NCI-H2196 treated with DMSO at 0.1 percent for 48 hours (cell line): ENCODE measurements around the gene FOXC1.

Experiments used
- DNase-seq: peaks from one replicate; lab custom pipeline; 2025; ENCODE audit not compliant: unreplicated experiment; lab: John Stamatoyannopoulos, UW

FOXC1 gene

DNA sequence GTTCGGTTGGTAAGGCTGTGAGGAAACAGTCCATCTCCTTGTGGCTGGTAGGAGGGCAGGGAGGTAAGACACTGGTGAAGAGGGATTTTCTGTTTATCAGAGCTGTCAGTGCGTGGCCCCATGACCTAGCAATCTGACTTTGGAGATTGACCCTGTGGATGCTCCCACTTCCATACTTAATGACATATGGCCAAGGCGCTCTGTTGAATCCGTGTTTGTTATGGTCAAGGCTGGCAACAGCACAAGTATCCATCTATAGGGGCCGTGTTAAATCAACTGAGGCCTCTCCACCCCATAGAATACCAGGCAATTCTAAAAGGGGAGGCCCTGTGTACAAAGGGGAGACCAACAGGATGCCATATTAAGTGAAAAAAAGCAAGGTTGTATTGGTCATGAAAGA lies 25.6 kb upstream of the FOXC1 start:
- DNase-seq, result no peak

DNA sequence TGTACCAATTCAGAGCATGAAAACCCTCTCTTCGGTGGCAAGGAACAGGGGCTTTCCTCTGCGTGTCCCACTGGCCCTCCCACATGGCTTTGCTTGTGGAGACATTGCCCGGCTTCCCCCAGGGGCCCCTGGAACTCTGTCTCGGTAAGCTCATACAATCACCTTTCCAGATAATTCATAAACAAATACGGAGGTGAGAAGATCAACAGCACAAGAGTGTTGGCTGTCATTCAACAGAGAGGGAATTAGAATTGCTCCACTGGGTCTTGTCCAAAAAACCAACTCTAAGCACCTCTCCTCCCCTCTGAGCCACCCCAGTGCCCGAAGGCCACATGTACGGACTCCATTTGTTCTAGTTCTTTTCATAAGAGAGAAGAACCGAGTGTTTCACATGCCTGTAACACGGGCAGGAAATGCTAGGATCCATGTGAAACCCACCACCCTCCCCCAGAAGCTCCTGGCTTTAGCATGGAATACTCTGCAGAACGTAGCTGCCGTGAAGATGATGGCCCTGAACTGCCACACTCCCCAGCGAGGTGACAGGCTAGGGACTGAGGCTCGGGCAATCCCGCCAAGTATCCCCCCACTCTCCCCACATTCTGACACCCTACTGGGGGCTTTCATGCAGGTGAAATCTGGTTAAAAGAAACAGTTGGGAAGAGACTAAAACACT lies 24.6 kb upstream of the FOXC1 start:
- no peak for DNase-seq

DNA sequence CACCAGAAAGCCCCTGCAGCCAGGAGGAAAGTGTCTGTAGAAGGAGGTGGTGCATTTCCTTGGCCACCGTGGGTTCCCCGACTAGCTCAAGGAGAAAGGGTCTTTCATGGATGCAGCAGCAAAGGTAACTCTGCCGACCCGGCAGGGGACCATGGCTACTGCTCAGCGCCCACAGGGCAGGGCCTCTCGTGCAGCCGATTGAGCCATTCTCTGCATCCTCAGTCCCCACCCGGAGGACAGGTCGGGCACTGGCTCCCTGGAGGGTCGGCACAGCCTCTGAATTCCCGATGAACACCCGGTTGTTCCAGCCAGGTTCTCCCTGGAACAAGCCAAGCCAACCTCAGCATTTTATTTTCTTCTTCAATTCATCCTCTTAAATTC lies 24.1 kb upstream of the FOXC1 start:
- no peak for DNase-seq

DNA sequence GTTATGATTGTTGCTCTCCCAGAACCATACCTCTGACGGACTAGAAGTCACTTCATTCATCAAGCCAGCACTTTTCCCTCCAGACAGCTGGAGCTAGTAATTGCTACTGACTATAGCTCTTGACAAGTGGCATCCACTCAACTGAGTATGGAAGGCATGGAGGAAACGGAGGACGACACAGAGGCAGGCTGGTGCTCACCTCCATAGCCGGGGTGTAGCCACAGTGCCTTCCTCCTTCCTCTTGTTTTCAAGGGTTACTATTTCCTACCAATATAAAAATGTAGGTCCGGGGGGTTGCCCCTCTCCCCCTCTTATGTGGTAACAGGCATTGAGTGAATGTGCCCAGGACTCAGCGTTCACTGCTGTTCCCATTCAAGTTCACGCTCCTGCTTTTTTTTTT lies 23.5 kb upstream of the FOXC1 start:
- no peak for DNase-seq

DNA sequence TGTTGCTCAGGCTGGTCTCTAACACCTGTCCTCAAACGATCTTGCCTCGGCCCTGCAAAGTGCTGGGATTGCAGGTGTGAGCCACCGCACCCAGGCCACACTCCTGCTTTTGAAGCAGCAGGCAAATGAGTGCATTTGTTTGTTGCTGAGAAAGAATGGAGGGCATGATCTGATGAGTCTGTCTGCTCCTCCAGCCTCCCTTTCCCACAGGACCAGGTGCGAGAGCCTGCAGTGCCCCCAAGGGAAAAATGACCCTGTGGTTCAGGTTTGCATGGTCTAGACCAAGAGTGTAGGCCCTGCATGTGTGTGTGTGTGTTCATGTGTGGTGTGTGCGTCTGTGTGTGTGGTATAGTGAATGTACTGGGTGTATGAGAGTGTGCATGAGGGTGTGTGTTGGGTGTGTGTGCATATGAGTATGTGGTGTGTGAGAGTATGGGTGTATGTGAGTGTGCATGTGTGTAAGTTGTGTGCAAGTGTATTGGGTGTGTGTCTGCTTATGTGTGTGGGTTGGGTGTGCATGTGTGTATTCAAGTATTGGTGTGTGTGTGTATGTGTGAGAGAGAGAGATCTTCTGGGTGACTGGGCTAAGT lies 22.8 kb upstream of the FOXC1 start:
- no peak for DNase-seq

DNA sequence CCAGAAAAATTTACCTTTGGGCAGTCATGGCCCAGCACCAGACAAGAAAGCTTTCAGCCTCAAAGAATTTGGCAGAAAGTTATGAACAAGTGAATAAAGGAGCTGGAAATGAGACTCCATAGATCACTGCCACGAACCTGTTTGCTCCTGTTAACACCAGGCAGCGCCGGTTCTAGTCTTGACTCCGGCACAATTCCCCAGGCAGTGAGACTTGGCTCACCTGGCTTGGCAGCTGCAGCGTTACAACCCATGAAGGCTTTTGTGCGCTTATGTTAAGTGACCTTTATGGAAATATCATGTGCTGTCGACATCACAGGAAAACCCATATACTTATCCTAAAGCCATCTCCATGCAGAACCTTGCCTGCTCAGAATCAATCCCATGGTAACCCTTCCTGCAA lies 22.2 kb upstream of the FOXC1 start:
- DNase-seq, result no peak

DNA sequence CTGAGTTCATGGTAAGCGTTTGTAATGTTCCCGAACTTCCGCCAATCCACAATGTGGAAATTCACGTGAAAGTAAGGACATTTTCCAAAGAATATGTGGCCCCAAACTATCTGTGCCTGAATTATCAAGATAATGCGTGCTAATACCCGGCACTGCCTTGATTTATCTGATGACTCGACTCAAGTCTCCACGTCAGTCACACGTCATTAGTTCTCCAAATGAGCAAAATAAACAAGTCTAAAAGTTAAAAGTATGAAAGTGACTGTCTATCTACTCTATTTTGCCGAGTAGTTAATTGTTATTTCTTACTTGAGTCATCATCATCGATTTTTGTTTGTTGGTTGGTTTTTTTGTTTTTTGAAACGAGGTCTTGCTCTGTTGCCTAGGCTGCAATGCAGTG lies 21.7 kb upstream of the FOXC1 start:
- DNase-seq, result no peak

DNA sequence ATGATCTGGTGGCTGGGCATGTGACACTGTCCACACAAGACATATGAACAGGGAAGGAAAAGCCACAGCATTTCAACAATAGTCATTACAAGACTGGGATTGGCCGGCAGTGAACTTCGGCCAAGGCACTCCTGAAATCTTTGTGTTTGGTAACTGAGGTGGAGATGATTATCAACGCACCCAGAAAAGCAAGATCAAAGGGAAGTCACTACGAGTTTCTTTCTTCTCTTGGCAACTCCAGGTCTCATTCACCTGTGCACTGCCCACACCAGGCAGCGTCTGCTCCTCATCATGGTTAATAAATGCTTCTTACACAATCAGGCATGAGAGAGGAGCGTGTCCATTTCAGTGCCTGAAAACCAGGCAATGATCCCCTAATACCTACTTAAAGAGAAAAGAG lies 20.5 kb upstream of the FOXC1 start:
- DNase-seq, result no peak

DNA sequence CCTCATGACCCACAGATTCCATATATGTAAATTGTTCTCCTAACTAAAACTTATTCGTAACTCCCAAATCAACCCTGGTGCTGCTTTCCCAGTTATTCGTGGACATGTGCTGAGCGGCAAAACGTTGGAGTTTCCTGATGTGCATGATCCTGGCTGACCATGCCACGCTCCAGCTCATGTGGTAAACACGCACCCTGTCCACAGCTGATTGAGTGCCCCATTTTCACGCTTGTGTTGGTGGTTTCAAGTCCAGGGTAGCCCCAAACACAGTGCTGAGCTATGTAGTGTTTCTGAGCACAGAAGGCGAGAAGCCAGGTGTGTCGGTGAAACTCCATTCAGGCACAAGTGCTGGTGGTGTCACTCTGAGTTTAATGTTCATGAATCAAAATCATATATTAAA lies 19.1 kb upstream of the FOXC1 start:
- no peak for DNase-seq

DNA sequence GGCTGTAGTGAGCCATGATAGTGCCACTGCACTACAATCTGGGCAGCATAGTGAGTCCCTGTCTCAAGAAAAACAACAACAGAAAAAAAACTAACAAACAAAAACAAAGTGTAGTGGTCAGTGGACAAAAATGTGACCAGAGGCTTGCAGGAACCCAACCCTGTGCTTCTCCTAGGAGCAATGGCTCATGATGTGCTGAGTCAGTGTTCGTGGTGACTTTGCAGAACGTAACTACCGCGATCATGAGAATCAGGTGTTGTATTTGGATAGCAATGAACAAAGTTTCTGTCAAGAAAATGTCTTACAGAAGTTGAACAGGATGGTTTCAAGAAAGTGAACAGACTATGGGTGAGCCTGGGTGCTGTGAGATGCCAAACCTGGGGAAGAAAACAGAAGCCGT lies 18.5 kb upstream of the FOXC1 start:
- DNase-seq, result no peak

DNA sequence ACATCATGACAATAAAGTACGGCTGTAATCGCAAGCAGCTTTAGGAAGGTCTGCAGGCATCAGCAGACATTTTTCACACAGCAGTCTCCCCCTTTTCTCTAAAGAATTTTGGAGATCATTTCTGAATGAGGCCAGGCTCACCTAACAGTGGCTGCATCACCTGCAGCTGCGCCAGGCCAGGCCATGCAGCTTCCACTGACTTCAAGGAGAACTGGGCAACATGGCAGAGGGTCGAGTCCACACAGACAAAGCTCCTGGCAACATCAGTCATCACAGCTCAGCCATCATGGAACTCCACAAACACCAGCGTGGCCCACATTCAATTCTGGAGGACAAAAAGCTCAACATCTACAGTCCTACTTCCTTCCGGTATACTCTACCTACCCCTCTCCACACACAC lies 17.8 kb upstream of the FOXC1 start:
- no peak for DNase-seq

DNA sequence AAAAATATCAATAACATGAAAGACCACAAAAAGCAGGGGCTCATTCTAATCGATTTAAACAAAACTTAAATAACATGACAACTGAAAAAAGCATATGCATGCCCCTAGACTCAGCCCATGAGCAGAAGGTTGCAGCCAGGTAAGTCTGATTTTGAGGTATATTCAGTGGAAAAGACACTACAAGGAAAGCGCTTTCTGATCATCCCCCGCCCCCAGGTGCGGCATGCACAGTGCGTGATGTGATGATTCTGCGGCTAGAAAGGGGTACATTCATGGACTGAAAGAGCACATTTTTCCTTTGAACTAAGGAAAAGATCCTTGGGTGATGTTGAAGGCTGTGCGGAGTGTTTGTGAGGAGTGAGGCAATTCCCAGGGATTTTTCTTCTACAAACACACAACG lies 16.9 kb upstream of the FOXC1 start:
- DNase-seq, result no peak

DNA sequence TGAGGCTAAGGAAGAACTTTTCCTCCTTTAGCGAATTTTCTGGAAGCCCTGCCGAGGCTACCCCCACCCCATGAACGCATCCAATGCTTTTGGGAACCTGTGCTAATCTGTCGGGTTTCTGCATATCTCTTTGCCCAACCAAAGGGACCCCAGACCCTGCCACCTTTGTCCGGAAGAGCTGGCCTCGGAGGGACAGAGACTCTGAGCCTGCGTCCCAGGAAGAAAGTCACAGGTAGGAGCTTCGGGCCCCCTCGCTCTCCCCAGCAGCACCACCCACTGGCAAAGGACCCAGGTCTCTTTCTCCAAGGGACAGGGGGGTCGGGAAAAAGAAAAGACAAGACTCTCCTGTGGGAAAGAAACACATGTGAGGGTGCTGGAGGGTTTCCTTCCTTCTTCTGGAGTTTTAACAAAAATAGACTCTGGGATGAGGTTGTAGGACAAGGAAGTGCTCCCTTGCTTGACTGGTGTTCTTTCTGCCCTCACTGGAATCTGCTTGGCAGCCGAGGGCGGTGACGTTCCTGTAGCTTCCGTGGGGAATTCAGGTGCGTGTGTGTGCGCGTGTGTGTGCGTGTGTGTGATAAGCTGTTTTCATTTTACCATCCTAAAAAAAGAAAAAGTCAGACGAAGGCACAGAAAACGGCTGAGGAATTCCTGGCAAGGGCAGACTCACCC lies 16.3 kb upstream of the FOXC1 start:
- no peak for DNase-seq

DNA sequence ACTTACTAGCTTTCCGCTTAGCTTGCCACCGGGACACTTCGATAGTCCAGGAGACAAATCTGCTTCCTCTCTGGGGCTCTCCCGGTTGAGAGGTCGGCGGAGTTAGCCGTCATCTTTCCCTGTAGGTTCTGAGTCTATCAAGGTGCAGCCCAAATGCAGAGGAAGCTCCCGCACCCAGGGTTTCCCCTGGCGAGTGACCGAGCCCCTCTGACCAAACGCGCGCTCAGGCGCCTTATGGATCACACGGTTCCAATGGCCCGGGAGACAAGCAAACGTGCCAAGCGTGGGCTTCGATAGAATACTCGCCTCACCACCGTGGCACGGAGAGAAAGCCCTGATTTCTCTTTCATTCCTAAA lies 15.8 kb upstream of the FOXC1 start:
- no peak for DNase-seq

DNA sequence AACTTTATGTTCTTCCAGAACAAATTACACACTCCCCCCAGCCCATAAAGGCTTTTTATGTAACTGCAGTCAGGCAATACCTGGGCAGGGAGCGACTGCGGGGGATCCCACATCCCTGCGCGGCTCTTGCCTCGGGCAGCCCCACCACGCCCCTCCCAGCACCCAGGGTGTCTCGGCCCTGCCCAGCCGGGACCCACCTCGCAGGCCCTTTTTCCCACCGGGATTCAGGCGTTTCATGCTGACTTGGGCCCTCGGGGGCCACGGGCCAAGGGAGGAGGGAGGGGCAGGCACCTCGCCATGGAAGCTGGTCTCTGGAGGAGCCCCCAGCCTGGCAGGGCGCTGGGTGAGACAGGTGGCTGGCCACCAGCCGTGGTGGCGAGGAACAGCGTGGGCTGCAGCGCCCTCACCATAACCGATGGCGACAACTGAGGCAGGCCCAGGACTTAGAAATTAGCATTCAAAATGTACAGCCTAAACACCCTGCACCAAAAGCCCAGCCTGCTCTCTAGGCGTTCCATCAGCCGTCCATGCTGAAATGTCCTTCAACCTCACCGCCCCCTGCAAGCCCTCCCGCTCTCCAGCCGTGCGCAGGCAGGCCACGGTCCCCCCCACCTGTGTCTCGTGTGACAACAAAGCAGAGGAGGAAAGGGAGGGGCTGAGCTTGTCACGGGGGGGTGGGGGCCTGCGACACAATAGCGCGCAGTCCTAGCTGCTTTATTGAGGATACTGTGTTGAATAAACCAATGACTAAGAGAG lies 15.1 kb upstream of the FOXC1 start:
- no peak for DNase-seq

DNA sequence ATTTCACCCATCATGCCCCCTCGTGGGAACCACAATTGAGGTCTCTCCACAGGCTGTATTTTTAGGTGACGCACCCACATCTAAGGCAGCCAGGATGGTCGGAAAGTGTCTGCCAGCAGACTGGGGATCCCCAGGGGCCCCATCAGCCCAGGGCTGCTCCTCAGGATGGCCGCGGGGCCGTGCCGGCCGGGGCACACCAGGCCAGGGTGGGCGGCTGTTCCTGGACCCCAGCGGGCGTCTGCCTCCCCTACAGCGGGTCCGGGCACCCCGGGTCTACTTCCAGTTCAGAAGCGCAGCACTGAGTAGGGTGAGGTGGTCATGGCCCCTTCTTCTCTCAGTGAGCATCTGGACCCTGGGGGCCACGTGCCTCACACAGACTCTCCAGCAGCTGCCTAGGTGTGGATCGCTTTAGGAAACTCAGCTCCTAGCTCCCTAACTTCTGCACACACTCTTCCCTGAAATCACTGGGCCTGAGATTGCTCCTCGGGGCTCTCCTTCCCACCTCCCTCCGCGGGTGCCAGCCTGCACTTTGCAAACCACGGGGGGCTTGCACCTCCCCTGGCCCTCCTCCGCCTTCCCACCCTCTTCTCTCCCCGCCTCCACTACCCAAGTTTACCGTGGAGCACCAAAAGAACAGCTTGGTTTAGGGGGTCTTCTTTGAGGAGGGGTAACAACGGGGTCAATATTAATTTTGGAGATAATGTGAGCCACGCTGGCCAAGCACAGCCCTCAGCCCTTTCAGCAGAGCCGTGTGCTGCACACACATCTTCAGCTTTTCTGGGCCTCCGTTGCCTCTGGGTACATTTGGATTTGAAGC lies 14.2 kb upstream of the FOXC1 start:
- no peak for DNase-seq

DNA sequence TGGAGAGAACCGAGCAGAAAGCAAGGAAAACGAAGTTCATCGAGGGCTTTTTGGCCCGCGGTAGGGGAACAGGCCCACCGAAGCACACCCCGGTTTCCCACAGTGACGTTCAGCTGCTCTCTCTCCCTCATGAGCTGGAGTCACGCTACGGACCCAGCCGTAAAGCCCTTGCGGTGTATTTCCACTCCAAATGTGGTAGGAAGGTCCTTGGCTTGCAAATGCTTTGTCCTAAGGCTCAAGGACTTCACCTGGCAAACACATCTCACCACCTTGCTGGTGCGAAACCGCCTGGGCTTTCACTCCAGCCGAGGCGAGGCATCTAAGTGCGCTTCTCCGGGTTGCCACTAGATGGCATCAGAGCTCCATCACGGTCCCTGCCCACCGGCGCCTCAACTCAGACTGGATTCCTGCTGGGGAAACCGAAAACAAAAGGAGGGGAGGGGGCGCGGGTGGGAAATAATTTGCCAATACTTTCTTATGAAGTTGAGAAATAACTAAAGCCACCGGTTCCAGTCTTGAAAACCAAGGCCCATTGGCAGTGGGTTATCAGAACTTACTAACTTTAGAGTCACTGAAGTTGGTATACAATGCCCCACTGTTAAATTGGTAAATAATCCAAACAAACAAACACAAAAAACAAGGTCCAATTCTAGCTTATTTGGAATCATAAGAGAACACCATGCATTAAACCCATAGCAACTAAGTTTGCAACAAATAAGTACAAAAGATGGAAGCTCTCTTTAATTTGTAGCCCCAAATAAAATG lies 13.4 kb upstream of the FOXC1 start:
- DNase-seq, result peak; percentile 37

DNA sequence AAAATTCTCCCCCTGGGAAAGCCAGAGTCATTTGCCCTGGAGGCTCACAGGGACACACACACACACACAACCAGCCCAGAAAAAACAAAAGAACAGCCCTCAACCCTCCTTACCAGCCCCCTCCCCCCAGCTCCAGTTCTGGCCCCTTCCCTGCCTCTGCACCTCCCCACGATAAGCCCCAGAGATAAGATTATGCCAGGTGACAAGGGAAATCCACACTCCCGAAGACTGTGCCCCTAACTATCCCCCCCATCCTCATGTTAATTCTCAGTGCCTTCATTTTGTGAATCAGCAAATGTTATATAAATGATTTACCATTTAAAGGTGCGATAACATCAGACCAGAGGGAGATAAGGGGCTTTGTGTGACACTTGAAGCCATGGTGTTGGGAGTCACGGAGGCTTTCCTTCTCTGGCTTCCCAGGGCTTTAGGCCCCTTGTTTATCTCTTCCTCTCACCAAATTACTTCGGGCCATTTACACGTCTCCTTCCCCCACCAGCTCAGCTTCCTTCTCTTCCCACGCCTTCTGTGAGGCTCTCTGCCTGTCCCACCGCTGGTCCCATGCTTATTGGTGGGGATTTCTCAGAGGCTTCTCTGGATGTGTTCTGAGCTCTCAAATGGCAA lies 12.5 kb upstream of the FOXC1 start:
- DNase-seq, result no peak

DNA sequence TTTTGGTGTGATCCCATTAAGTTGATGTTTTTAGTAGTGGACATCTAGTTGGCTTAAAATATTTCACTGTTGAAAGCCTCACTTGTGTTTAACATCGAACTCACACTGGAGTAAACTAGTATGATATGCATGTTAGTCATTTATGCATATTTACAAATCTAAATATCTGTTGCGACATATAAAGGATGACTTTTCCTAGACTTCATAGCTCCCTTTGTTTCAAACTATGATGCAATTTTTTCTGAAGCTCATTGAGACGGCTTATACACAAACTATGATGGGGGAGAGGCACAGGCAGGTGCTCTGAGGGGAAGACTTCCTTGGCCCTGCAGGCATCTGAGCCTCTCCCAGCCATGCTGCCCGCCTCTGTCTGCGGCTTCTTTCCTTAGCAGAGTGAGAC lies 11.8 kb upstream of the FOXC1 start:
- no peak for DNase-seq

DNA sequence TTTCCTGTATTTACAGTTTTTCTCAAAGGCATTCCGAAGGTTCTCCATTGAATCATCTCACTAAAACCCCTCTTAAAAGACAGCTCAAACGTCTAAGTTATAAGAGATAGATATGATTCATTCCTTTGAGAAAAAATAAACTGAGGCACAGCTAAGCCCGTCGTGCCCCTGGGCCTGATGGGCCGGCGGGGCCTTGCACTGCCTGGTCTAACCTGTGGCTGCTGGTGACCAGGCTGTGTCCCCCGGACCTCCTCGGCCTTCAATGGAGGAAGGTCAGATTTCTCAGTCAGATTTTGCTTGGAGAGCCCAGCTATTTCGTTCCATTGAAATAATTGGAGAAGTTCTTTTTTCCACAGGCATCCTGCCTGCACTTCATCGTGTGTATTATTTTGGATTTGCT lies 11.3 kb upstream of the FOXC1 start:
- DNase-seq, result no peak
